Chondrocyte (in vitro differentiated cells): ENCODE results near the gene FFAR2. TPM values are rescaled to one million over a fixed set of nuclear protein-coding genes. Genes with fewer than 3 reads are reported as not detected.

Experiments
- DNase-seq: peaks from one replicate; pipeline ENCODE4 v3.0.0; 2021; ENCODE audit warnings: mixed read lengths, low spot score
- H3K27ac Mint-ChIP-seq: one replicate; pipeline ENCODE4 v1.8.0; 2021; ENCODE audit warnings: mild to moderate bottlenecking, moderate library complexity, mixed read lengths; ENCODE audit not compliant: unreplicated experiment
- H3K27me3 Mint-ChIP-seq: 2 replicates; pipeline ENCODE4 v1.8.0; 2021; ENCODE audit warnings: low read depth, mixed read lengths
- H3K36me3 Mint-ChIP-seq: 2 replicates; pipeline ENCODE4 v1.8.0; 2021; ENCODE audit warnings: low read depth, mixed read lengths
- H3K4me1 Mint-ChIP-seq: 2 replicates; pipeline ENCODE4 v1.8.0; 2021; ENCODE audit warnings: low read depth, mild to moderate bottlenecking, mixed read lengths
- H3K4me3 Mint-ChIP-seq: one replicate; pipeline ENCODE4 v1.8.0; 2021; ENCODE audit warnings: mild to moderate bottlenecking, moderate library complexity, mixed read lengths; ENCODE audit not compliant: unreplicated experiment
- H3K9me3 Mint-ChIP-seq: 2 replicates; pipeline ENCODE4 v1.8.0; 2021; ENCODE audit warnings: low read depth, mixed read lengths
- total RNA-seq: library from RNA; stranded (reverse); gene quantifications from 3 replicates; pipeline ENCODE4 v1.2.1, GENCODE V29; 2021
- TF ChIP-seq, protein P1 (sequence below): fragments of 200-600 bp; sonication (generic); IDR thresholded peaks from 2 replicates; pipeline ENCODE4 v1.5.0; 2021; ENCODE audit warnings: antibody characterized with exemption, mild to moderate bottlenecking, moderate library complexity

FFAR2 gene
- total RNA-seq, 1 donor from 2014 or later: not detected

DNA sequence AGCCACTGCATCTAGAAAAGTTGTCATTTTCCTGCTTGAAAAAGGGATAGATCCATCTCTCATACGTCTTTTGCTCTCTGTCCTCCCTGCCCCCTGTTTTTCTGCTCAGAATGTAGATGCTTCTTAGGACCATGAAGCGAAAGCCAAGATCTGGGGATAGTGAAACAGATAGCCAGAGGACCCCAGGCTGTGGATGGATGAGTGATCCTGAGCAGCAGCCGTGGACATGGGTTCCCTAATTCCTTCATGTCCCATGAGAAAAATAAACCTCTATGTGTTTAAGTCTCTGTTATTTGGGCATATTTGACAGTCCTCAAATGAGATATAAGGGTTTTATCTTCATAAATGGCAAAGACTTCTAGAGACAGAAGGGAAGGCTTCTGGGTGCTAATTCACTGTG is 12.2 kb upstream of the FFAR2 start:
- H3K4me1 Mint-ChIP-seq: peaks cover 9% of the 10 kb centered on the region
- H3K27me3 Mint-ChIP-seq: peaks cover 34% of the 10 kb centered on the region
- TF ChIP-seq, protein P1, sequence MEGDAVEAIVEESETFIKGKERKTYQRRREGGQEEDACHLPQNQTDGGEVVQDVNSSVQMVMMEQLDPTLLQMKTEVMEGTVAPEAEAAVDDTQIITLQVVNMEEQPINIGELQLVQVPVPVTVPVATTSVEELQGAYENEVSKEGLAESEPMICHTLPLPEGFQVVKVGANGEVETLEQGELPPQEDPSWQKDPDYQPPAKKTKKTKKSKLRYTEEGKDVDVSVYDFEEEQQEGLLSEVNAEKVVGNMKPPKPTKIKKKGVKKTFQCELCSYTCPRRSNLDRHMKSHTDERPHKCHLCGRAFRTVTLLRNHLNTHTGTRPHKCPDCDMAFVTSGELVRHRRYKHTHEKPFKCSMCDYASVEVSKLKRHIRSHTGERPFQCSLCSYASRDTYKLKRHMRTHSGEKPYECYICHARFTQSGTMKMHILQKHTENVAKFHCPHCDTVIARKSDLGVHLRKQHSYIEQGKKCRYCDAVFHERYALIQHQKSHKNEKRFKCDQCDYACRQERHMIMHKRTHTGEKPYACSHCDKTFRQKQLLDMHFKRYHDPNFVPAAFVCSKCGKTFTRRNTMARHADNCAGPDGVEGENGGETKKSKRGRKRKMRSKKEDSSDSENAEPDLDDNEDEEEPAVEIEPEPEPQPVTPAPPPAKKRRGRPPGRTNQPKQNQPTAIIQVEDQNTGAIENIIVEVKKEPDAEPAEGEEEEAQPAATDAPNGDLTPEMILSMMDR: no peak
- peaks cover 8% of the 10 kb centered on the region for H3K9me3 Mint-ChIP-seq
- no peak overlapping the region for H3K27ac Mint-ChIP-seq
- DNase-seq: no peak
- H3K36me3 Mint-ChIP-seq: peaks cover 4% of the 10 kb centered on the region
- H3K4me3 Mint-ChIP-seq: no peak overlapping the region

DNA sequence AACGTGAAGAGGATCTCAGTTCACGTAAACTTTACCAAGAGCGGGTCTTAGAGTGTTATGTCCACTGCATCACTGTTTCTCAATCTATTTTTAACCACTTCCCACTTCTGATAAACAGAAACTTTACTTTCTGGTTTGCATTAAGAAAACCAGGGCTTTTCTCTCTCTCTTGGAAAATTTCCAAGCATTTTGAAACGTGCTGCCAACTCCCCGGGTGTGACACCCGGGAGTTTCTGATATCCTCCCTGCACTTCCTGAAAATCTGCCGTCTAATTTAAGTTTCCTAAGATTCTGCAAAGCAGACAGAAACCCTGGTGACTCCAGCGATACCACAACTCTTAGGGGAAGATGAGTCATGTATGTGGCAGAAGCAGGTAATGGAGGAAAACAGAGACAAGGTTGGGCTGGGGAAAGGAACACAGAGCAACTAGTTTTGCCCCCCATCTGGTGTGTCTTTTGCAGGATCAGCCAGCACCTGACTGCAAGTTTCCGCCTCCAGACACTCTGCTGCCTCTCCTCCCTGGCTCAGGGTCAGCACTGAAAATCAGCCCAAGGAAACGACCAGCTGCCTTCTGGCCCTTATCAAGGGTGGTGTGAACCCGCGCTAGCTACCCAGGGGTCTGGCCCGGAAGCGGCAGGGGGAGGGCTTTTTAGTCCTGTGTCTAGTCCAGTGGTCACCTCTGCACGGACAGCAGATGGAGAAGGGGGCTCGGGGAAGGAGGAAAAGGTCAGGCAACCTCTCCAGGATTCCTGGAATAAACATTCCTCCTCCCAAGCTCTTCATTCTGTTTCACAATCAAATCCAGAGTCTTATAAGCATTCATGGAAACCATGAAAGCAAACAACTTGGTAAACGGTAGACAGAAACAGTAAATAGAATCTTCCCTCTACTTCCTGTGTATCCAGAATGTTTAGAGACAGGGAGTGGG is 11.3 kb upstream of the FFAR2 start:
- Mint-ChIP-seq H3K9me3 (peaks cover 2% of the 10 kb centered on the region), H3K4me3 (no peak overlapping the region)
- TF ChIP-seq, protein P1: no peak

DNA sequence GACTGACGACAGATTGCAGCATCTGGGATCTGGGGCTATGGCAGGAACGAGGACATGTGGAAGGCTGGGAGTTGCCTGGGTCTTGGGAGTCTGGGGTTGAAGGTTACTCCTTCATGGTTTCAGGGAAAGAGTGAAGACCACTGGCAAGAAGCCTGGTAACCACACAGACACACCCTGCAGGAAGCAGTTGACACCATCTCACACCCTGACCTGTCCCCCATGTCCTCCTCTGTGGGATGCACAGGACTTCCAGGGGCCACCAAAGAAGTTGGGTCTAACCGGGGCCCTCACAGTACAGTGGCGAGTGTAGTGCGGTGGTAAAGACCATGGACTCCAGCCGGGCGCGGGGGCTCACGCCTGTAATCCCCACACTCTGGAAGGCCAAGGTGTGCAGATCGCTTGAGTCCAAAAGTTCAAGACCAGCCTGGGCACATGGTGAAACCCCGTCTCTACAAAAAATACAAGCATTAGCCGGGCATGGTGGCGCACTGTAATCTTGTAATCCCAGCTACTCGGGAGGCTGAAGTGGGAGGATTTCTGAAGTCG is 10.6 kb upstream of the FFAR2 start:
- Mint-ChIP-seq H3K27ac (no peak overlapping the region), H3K36me3 (no peaks in the 10 kb centered on the region), H3K4me1 (peaks cover 9% of the 10 kb centered on the region), H3K9me3 (no peaks in the 10 kb centered on the region), H3K27me3 (peaks cover 30% of the 10 kb centered on the region), H3K4me3 (no peak overlapping the region)
- no peak for DNase-seq
- TF ChIP-seq, protein P1: no peak

More for the DNA sequence above, 11.3 kb upstream of the FFAR2 start:
- no peak for DNase-seq
- peaks cover 9% of the 10 kb centered on the region for H3K4me1 Mint-ChIP-seq
- peaks cover 34% of the 10 kb centered on the region for H3K27me3 Mint-ChIP-seq
- no peak overlapping the region for H3K27ac Mint-ChIP-seq
- H3K36me3 Mint-ChIP-seq: no peaks in the 10 kb centered on the region

DNA sequence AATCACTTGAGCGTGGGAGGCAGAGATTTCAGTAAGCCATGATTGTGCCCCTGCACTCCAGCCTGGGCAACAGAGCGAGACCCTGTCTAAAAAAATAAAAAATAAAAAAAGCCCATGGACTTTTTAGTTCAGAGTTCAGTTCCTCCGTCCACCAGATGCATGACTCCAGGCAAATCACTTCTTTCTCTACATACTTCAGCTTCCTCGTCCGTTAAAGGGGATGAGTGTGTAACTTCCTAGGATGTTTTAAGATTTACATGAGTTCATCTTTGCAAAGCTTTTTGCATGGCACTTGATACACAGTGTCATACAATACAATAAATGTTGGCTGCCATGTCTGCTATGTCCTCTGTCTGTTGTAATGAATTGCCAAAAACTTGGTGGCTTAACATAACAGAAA is 10.0 kb upstream of the FFAR2 start:
- Mint-ChIP-seq H3K4me1 (peaks cover 9% of the 10 kb centered on the region), H3K4me3 (no peak overlapping the region), H3K9me3 (no peaks in the 10 kb centered on the region), H3K27me3 (peaks cover 28% of the 10 kb centered on the region), H3K27ac (no peak overlapping the region), H3K36me3 (no peaks in the 10 kb centered on the region)
- no peak for DNase-seq
- TF ChIP-seq, protein P1: no peak

DNA sequence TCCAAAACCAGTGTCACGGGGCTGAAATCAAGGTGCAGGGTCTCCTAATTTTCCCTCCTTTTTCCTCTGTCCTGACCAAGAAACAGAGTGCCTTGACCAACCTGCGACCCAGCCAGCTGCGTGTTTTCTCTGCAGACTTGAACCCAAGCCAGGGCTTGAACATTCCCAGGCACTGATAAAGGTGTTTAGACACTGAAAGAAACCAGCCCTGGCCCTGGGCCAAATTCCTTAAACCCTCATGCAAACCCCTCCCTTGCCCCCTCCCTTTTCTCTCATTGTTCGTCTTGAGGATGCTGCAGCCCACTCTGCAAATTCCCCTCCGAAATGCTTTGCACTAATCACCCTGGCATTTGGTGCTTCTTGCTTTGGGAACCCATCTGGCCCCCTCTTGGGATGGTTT is 9.5 kb upstream of the FFAR2 start:
- DNase-seq: no peak
- Mint-ChIP-seq H3K9me3 (no peaks in the 10 kb centered on the region), H3K27ac (no peak overlapping the region), H3K36me3 (no peaks in the 10 kb centered on the region), H3K27me3 (peaks cover 25% of the 10 kb centered on the region), H3K4me1 (peaks cover 9% of the 10 kb centered on the region), H3K4me3 (no peak overlapping the region)
- TF ChIP-seq, protein P1: no peak
